ENCODE results near the gene MAPK8IP1. TPM values are rescaled to one million over a fixed set of nuclear protein-coding genes. Genes with fewer than 3 reads are reported as not detected.

Gene MAPK8IP1
- total RNA-seq, 3 donors from 2014 or later = 1.6 to 12.3 (median 2.5) TPM

- Histone ChIP-seq H3K4me1 (ENCODE audit: low read depth) (peaks cover 18% of the 10 kb centered on the region), H3K4me3 (peak overlapping the region; percentile 69), H3K36me3 (ENCODE audit: low read depth) (peaks cover 4% of the 10 kb centered on the region), H3K9me3 (no peaks in the 10 kb centered on the region)
- no peak for TF ChIP-seq CTCF (IDR thresholded peaks at IDR 0.05)
- intact Hi-C loops (cut with DNase I, micrococcal nuclease) = no loop called here
- DNase-seq (no peak), ATAC-seq (no peak)
Measured at GRCh38 chr11:45917286-45917622, 31.8 kb downstream of the MAPK8IP1 start.

GRCh38 chr11:45917623-45918330 lies 32.3 kb downstream of the MAPK8IP1 start, which contains the start of gene PEX16:
Gene PEX16 (minus strand): TSS chr11:45917877. CDS start chr11:45917811, 66 bp downstream.
- intact Hi-C loops (cut with DNase I, micrococcal nuclease) = no loop called here
- no peak for TF ChIP-seq CTCF (IDR thresholded peaks at IDR 0.05)
- peak; percentile 87 for ATAC-seq

GRCh38 chr11:45918331-45918941 lies 33.0 kb downstream of the MAPK8IP1 start:
- DNase-seq (peak; percentile 88 to 92 (median 90)), ATAC-seq (peak; percentile 71)
- TF ChIP-seq CTCF (IDR thresholded peaks at IDR 0.05) = no peak
- Histone ChIP-seq H3K9me3 (no peaks in the 10 kb centered on the region), H3K4me1 (ENCODE audit: low read depth) (peaks cover 26% of the 10 kb centered on the region), H3K36me3 (ENCODE audit: low read depth) (peaks cover 4% of the 10 kb centered on the region), H3K4me3 (peak overlapping the region; percentile 69)
- intact Hi-C loops (cut with DNase I, micrococcal nuclease) = no loop called here

More at GRCh38 chr11:45917623-45918330, 32.3 kb downstream of the MAPK8IP1 start, which contains the start of gene PEX16:
- H3K36me3 ChIP-seq (ENCODE audit: low read depth) = peaks cover 4% of the 10 kb centered on the region
- H3K4me1 ChIP-seq (ENCODE audit: low read depth) = peaks cover 23% of the 10 kb centered on the region
- peak within 1 kb of the TSS; percentile 69 for H3K4me3 ChIP-seq
- peak; percentile 94 to 99 (median 96) for DNase-seq
- H3K9me3 ChIP-seq = no peaks in the 10 kb centered on the region

GRCh38 chr11:45918962-45919675 lies 33.7 kb downstream of the MAPK8IP1 start:
- H3K9me3 ChIP-seq = no peaks in the 10 kb centered on the region
- DNase-seq (peak in 2 of 3 donors; percentile 26 to 40), ATAC-seq (no peak)
- no peaks in the 10 kb centered on the region for H3K36me3 ChIP-seq (ENCODE audit: low read depth)
- H3K4me1 ChIP-seq (ENCODE audit: low read depth) = peaks cover 26% of the 10 kb centered on the region
- no peak for TF ChIP-seq CTCF (IDR thresholded peaks at IDR 0.05)
- intact Hi-C loops (cut with DNase I, micrococcal nuclease) = no loop called here
- H3K4me3 ChIP-seq = no peak overlapping the region

GRCh38 chr11:45919806-45920530 lies 34.5 kb downstream of the MAPK8IP1 start:
- H3K4me3 ChIP-seq = no peak overlapping the region
- no peak for TF ChIP-seq CTCF (IDR thresholded peaks at IDR 0.05)
- peaks cover 26% of the 10 kb centered on the region for H3K4me1 ChIP-seq (ENCODE audit: low read depth)
- peak in 2 of 3 donors; percentile 25 to 46 for DNase-seq
- ATAC-seq = no peak
- no peaks in the 10 kb centered on the region for H3K36me3 ChIP-seq (ENCODE audit: low read depth)
- no peaks in the 10 kb centered on the region for H3K9me3 ChIP-seq
- intact Hi-C loops (cut with DNase I, micrococcal nuclease) = no loop called here

Data from mucosa of descending colon (tissue), 3 donors.